Activated naive CD8-positive, alpha-beta T cell treated with anti-CD3 and anti-CD28 coated beads, Interleukin-2, amount 10 ng/mL, durations not matched to agents 7 days and 5 days (primary cell): Measurements from ENCODE around the gene TMPRSS11B. TPM values are rescaled to one million over a fixed set of nuclear protein-coding genes. Genes with fewer than 3 reads are reported as not detected.

Source experiments
- ATAC-seq: fragments of 150-1000 bp; cut with Tn5 transposase; one replicate; pipeline ENCODE4 v1.10.0; 2021; ENCODE audit warnings: low read depth, moderate library complexity
- POLR2A ChIA-PET: fragments of 350-600 bp; sonication (Branson Sonifier 250); formaldehyde crosslinking; loops from one replicate; lab custom pipeline; 2021; ENCODE audit warnings: antibody characterized with exemption; lab: Charles Lee
- DNase-seq: peaks from one replicate; pipeline ENCODE4 v3.0.0; 2021
- H3K27ac Mint-ChIP-seq: one replicate; pipeline ENCODE4 v1.8.0; 2022; ENCODE audit warnings: mild to moderate bottlenecking, mixed read lengths
- H3K27me3 Mint-ChIP-seq: one replicate; pipeline ENCODE4 v1.8.0; 2022; ENCODE audit warnings: mild to moderate bottlenecking, moderate library complexity, mixed read lengths
- H3K36me3 Mint-ChIP-seq: one replicate; pipeline ENCODE4 v1.8.0; 2021; ENCODE audit warnings: mild to moderate bottlenecking, mixed read lengths
- H3K4me1 Mint-ChIP-seq: one replicate; pipeline ENCODE4 v1.8.0; 2021; ENCODE audit warnings: mixed read lengths
- H3K4me3 Mint-ChIP-seq: one replicate; pipeline ENCODE4 v1.8.0; 2022; ENCODE audit warnings: mild to moderate bottlenecking, moderate library complexity, mixed read lengths
- H3K9me3 Mint-ChIP-seq: one replicate; pipeline ENCODE4 v1.8.0; 2021; ENCODE audit warnings: mixed read lengths
- total RNA-seq, 2 experiments: library from RNA; stranded (reverse); gene quantifications; one replicate each; pipeline ENCODE4 v1.2.3, GENCODE V29; 2021

Gene TMPRSS11B
- total RNA-seq, 2 experiments from 2014 or later, result not detected

DNA sequence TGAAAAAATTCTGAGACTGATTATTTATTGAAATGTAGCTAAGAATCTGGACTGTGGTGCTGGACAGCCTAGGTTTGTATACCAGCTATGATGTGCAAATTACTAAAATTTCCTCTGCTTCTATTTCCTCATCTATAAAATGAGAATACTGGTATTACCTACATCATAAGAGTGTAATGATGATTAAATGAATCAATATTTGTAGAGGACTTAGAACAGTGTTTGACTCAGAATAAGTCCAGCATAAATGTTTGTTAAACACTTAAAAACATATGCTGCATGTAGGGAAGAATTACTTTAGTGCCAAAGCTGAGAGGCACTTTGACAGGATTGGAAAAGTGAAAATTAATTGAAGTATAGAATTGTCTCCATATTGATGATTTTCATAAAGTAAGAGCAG is 60.6 kb downstream of the TMPRSS11B start:
- Mint-ChIP-seq H3K4me1 (no peaks in the 10 kb centered on the region), H3K36me3 (no peaks in the 10 kb centered on the region), H3K27me3 (no peaks in the 10 kb centered on the region), H3K27ac (no peak overlapping the region), H3K9me3 (no peaks in the 10 kb centered on the region), H3K4me3 (no peak overlapping the region)
- DNase-seq (no peak), ATAC-seq (no peak)
- POLR2A ChIA-PET, result no interaction called here

DNA sequence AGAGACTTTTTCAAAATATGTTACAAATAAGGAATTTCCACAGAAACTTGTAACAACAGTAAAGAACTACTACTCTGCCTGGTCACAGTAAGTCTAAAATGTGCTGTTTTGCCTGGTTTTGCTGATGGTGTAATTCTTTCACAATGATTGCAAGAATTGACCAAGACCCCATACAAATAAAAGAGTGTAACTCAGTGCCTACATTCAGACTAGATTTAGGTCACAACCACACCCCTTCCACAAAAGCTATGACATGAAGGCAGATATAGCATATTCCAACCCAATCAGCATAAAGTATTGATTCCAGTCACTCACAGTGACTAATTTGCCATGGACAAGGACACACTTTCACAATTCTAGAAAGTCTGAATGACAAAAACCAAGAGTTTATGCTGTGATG is 62.1 kb downstream of the TMPRSS11B start:
- Mint-ChIP-seq H3K27me3 (no peaks in the 10 kb centered on the region), H3K27ac (no peak overlapping the region), H3K4me1 (no peaks in the 10 kb centered on the region), H3K36me3 (no peaks in the 10 kb centered on the region), H3K9me3 (no peaks in the 10 kb centered on the region), H3K4me3 (no peak overlapping the region)
- DNase-seq, result no peak
- ATAC-seq, result no peak
- POLR2A ChIA-PET, result no interaction called here

DNA sequence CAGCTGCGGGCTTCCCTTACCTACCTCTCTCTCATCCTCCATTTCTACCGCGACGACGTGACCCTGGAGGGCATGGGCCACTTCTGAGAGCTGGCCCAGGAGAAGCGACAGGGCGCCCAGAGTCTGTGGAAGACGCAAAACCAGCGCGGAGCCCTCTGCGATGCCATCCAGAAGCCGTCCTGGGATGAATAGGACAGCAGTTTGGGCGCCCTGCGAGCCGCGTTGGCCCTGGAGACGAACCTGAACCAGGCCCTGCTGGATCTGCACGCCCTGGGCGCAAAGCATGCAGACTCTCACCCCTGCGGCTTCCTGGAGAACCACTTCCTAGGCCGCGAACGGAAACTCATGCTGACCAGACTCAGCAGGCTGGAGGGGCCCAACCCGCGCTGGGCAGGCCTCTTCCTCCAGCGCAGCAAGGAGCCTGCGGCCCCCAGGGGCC is 63.1 kb downstream of the TMPRSS11B start:
- POLR2A ChIA-PET, result no interaction called here
- Mint-ChIP-seq H3K27ac (no peak overlapping the region), H3K4me3 (no peak overlapping the region), H3K27me3 (peaks cover 2% of the 10 kb centered on the region), H3K9me3 (no peaks in the 10 kb centered on the region), H3K36me3 (no peaks in the 10 kb centered on the region), H3K4me1 (no peaks in the 10 kb centered on the region)
- ATAC-seq, result no peak
- DNase-seq, result no peak

DNA sequence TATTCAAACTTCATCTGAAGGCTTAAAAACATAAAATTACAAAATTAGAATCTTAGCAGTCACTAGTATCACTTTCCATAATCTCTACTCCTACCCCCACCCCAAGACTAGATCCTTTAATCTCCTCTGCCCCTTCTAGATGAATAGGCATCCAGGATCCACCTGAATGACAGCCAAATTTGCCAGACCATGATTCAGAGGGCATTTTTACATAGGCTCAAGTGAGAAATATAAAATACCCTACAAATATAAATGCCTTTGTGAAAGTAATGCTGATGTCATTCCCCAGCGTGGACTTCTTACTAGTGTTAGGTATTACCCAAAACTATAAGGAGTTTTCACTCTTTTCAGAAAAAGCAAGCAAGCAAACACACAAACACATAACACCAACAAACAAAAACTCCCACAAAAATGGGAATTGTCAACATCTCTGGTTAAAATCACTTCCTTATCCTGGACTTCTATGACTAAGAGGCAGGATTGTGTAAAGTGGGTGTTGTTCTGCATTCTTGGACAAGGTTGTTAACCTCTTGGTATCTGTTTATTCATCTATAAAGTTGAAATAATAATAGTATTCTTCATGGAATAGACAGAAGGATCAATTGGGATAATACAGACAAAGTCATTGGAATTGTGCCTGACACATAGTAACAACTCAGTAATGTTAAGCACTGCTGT is 64.5 kb downstream of the TMPRSS11B start:
- H3K9me3 Mint-ChIP-seq, result no peaks in the 10 kb centered on the region
- ATAC-seq (no peak), DNase-seq (no peak)
- POLR2A ChIA-PET, result no interaction called here
- H3K27me3 Mint-ChIP-seq, result peaks cover 5% of the 10 kb centered on the region
- no peak overlapping the region for H3K4me3 Mint-ChIP-seq
- no peaks in the 10 kb centered on the region for H3K4me1 Mint-ChIP-seq
- H3K36me3 Mint-ChIP-seq, result no peaks in the 10 kb centered on the region
- H3K27ac Mint-ChIP-seq, result no peak overlapping the region

DNA sequence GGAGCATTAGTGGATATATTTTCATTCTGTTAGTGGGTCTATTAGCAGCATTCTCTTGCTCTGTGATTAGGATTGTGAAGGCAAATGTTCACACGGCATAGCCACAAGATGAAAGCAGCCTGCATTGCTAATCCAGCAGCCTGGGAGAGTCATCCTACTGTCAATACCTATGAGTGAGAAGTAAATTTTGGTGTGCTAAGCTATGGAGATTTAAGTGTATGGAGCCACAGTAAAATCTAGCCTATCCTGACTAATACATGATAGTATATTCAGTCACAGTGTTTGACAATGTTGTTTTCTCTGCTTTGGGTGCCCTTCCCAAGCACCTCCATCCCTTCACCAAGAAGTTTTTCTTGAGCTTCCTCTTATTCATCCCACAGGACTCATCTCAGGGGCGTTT is 68.6 kb downstream of the TMPRSS11B start:
- Mint-ChIP-seq H3K9me3 (no peaks in the 10 kb centered on the region), H3K27ac (no peak overlapping the region), H3K4me3 (no peak overlapping the region), H3K4me1 (no peaks in the 10 kb centered on the region), H3K27me3 (peaks cover 5% of the 10 kb centered on the region), H3K36me3 (no peaks in the 10 kb centered on the region)
- no peak for DNase-seq
- no peak for ATAC-seq
- POLR2A ChIA-PET, result no interaction called here

Other genes with a start within 250 kb of the TMPRSS11B start
- not detected for gene TMPRSS11F, start 115.8 kb downstream of the TMPRSS11B start, total RNA-seq
- 100 to 1,000 TPM; 120 to 122 TPM for gene YTHDC1, start 104.4 kb upstream of the TMPRSS11B start, total RNA-seq
- gene TMPRSS11E, start 201.8 kb upstream of the TMPRSS11B start, total RNA-seq, result under 1 TPM in 1 of 2 experiments, not detected in 1; 0.22 TPM